ENCODE measurements around the gene KCTD11.
A peak's percentile ranks its signal among the peaks of the same experiment; 100 is the strongest.

Gene KCTD11

GRCh38 chr17:7313088-7313889 is 38.7 kb upstream of the KCTD11 start:
- peaks cover 24% of the 10 kb centered on the region for H3K4me1 ChIP-seq
- H3K4me2 ChIP-seq (ENCODE audit: low read length): no peak overlapping the region
- H3K4me3 ChIP-seq (ENCODE audit: low read depth, low read length): no peak overlapping the region
- H3K9me3 ChIP-seq (ENCODE audit: control insufficient read depth, low read length): no peaks in the 10 kb centered on the region
- no peaks in the 10 kb centered on the region for H3K36me3 ChIP-seq (ENCODE audit: control insufficient read depth, insufficient read depth, low read length)
- peak overlapping the region; percentile 16 for H3K27ac ChIP-seq
- no peaks in the 10 kb centered on the region for H3K27me3 ChIP-seq (ENCODE audit: control insufficient read depth, insufficient read depth, low read length)
- peaks cover 42% of the 10 kb centered on the region for H3K79me2 ChIP-seq
- H3K9ac ChIP-seq: no peak overlapping the region
- TF ChIP-seq, protein P1, sequence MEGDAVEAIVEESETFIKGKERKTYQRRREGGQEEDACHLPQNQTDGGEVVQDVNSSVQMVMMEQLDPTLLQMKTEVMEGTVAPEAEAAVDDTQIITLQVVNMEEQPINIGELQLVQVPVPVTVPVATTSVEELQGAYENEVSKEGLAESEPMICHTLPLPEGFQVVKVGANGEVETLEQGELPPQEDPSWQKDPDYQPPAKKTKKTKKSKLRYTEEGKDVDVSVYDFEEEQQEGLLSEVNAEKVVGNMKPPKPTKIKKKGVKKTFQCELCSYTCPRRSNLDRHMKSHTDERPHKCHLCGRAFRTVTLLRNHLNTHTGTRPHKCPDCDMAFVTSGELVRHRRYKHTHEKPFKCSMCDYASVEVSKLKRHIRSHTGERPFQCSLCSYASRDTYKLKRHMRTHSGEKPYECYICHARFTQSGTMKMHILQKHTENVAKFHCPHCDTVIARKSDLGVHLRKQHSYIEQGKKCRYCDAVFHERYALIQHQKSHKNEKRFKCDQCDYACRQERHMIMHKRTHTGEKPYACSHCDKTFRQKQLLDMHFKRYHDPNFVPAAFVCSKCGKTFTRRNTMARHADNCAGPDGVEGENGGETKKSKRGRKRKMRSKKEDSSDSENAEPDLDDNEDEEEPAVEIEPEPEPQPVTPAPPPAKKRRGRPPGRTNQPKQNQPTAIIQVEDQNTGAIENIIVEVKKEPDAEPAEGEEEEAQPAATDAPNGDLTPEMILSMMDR (IDR thresholded peaks at IDR 0.05): no peak
- H2AFZ ChIP-seq: no peak overlapping the region

GRCh38 chr17:7313890-7314718 is 37.9 kb upstream of the KCTD11 start:
- Histone ChIP-seq H3K79me2 (peaks cover 38% of the 10 kb centered on the region), H3K9ac (peak overlapping the region; percentile 17), H3K4me1 (peaks cover 19% of the 10 kb centered on the region), H3K4me2 (ENCODE audit: low read length) (peak overlapping the region; percentile 80), H3K9me3 (ENCODE audit: control insufficient read depth, low read length) (no peaks in the 10 kb centered on the region), H3K4me3 (ENCODE audit: low read depth, low read length) (peak overlapping the region; percentile 62), H3K36me3 (ENCODE audit: control insufficient read depth, insufficient read depth, low read length) (no peaks in the 10 kb centered on the region), H2AFZ (no peak overlapping the region), H3K27ac (peak overlapping the region; percentile 89), H3K27me3 (ENCODE audit: control insufficient read depth, insufficient read depth, low read length) (no peaks in the 10 kb centered on the region)
- TF ChIP-seq, protein P1 (IDR thresholded peaks at IDR 0.05): no peak

GRCh38 chr17:7314719-7315569 is 37.0 kb upstream of the KCTD11 start, which contains the start of gene GPS2:
Gene GPS2, minus strand, starts transcription at chr17:7315360. Its CDS starts 308 bp downstream, at chr17:7315052.
- Histone ChIP-seq H3K9ac (peak within 1 kb of the TSS; percentile 56), H3K4me2 (ENCODE audit: low read length) (peak within 1 kb of the TSS; percentile 80), H3K36me3 (ENCODE audit: control insufficient read depth, insufficient read depth, low read length) (no peaks in the 10 kb centered on the region), H3K79me2 (peaks cover 35% of the 10 kb centered on the region), H2AFZ (peak within 1 kb of the TSS; percentile 82), H3K27ac (peak within 1 kb of the TSS; percentile 89), H3K4me3 (ENCODE audit: low read depth, low read length) (peak within 1 kb of the TSS; percentile 62), H3K27me3 (ENCODE audit: control insufficient read depth, insufficient read depth, low read length) (no peaks in the 10 kb centered on the region), H3K9me3 (ENCODE audit: control insufficient read depth, low read length) (no peaks in the 10 kb centered on the region), H3K4me1 (peaks cover 15% of the 10 kb centered on the region)
- TF ChIP-seq, protein P1 (IDR thresholded peaks at IDR 0.05): no peak

GRCh38 chr17:7315570-7316235 is 36.3 kb upstream of the KCTD11 start:
- H3K36me3 ChIP-seq (ENCODE audit: control insufficient read depth, insufficient read depth, low read length): no peaks in the 10 kb centered on the region

More at GRCh38 chr17:7315570-7316235, 36.3 kb upstream of the KCTD11 start:
- Histone ChIP-seq H3K9ac (peak overlapping the region; percentile 56), H3K9me3 (ENCODE audit: control insufficient read depth, low read length) (no peaks in the 10 kb centered on the region), H3K4me3 (ENCODE audit: low read depth, low read length) (peak overlapping the region; percentile 62), H2AFZ (peak overlapping the region; percentile 82), H3K27me3 (ENCODE audit: control insufficient read depth, insufficient read depth, low read length) (no peaks in the 10 kb centered on the region), H3K79me2 (peaks cover 34% of the 10 kb centered on the region), H3K4me1 (peaks cover 13% of the 10 kb centered on the region), H3K4me2 (ENCODE audit: low read length) (peak overlapping the region; percentile 80), H3K27ac (peak overlapping the region; percentile 89)
- TF ChIP-seq, protein P1 (IDR thresholded peaks at IDR 0.05): no peak

Data from parathyroid adenoma (tissue), 2 donors.